GM08714 (cell line): ENCODE measurements around the gene RRAD.
A peak's percentile ranks its signal among the peaks of the same experiment; 100 is the strongest.

Source experiments
- H3K4me3 ChIP-seq: fragments of 200-500 bp; sonication (Bioruptor generic); 2 replicates; pipeline ENCODE4 v1.5.1; 2014; ENCODE audit warnings: mild to moderate bottlenecking, low read length, inconsistent platforms
- ZNF274 ChIP-seq: IDR thresholded peaks from 2 replicates; pipeline ENCODE4 v1.6.1; 2012; ENCODE audit warnings: mild to moderate bottlenecking, low read depth, low read length

Gene RRAD

DNA sequence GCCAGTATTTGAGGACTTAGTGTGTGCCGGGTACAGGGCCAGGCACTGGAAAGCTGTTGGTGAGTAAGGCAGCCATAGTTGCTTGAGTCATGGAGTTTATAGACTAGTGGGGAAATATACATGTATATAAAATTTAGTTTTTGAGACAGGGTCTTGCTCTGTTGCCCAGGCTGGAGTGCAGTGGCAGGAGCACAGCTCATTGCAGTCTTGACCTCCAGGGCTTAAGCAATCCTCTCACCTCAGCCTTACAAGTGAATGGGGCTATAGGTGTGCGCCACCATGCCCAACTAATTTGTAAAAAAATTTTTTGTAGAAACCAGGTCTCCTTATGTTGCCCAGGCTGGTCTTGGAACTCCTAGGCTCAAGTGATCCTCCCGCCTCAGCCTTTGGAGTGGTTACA lies 42.6 kb downstream of the RRAD start:
- TF ChIP-seq ZNF274, result no peak

DNA sequence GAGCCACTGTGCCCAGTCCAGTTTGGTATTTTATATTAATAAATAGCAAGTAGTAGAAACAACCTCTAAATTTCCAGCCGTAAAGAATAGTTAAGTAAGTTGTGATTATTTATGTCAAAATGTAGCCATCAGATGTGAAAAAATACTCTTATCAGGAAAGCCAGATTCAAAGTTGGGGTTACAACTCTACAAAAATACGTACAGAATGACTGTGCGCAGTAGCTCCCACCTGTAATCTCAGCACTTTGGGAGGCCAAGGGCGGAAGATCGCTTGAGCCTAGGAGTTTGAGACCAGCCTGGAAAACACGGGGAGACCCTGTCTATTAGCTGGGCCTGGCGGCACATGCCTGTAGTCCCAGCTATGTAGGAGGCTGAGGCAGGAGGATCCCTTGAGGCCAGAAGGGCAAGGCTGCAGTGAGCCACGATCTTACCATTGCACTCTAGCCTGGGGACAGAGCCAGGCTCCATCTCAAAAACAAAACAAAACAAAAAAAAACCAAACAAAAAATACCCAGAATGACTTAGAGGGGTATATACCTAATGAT lies 43.3 kb downstream of the RRAD start:
- no peak overlapping the region for H3K4me3 ChIP-seq
- no peak for TF ChIP-seq ZNF274

More for the DNA sequence above, 42.6 kb downstream of the RRAD start:
- no peak overlapping the region for H3K4me3 ChIP-seq

GRCh38 chr16:66881560-66881959 lies 43.8 kb downstream of the RRAD start:
- no peak overlapping the region; the same call in 1 of the 2 replicates for H3K4me3 ChIP-seq

DNA sequence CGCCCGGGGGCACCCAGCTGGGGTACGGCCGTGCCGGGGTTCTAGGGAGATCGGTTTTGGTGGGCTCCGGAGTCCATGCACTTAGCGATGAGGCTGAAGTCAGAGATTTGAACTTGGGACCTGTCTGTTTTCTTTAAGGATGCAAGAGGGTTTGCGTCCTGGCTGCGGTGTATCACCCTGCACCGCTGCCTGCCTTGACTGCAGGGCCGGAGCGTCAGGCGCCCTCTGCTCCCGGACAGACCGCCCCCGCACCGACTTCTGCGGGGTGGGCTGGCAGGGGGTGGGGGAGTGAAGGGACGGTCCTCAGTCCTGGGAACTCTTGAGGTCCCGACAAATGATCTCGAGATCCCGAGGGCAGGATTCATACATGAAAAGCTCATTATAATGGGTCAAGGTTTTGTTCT lies 44.3 kb downstream of the RRAD start:
- no peak for TF ChIP-seq ZNF274
- H3K4me3 ChIP-seq, result peak overlapping the region; percentile 84

More at GRCh38 chr16:66881560-66881959, 43.8 kb downstream of the RRAD start:
- no peak for TF ChIP-seq ZNF274

GRCh38 chr16:66880288-66881013 lies 44.9 kb downstream of the RRAD start, which contains the start of gene PDP2:
PDP2 (plus strand) TSS chr16:66880515; CDS start chr16:66884285, 3,770 bp downstream.
- TF ChIP-seq ZNF274, result no peak
- H3K4me3 ChIP-seq, result peak within 1 kb of the TSS; percentile 84

GRCh38 chr16:66878067-66878466 lies 47.3 kb downstream of the RRAD start:
- H3K4me3 ChIP-seq, result no peak overlapping the region
- no peak for TF ChIP-seq ZNF274

GRCh38 chr16:66874079-66874775 lies 51.1 kb downstream of the RRAD start:
- no peak for TF ChIP-seq ZNF274
- no peak overlapping the region for H3K4me3 ChIP-seq

DNA sequence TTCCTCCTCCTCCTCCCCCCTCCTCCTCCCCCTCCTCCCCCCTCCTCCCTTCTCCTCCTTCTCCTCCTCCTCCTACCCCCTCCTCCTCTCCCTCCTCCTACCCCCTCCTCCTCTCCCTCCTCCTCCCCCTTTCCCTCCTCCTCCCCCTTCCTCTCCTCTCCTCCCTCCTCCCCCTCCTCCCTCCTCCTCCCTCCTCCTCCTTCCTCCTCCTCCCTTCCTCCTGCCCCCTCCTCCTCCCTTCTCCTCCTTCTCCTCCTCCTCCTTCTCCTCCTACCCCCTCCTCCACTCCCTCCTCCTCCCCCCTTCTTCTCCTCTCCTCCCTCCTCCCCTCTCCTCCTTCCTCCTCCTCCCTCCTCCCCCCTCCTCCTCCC lies 51.7 kb downstream of the RRAD start:
- H3K4me3 ChIP-seq, result no peak overlapping the region
- TF ChIP-seq ZNF274, result no peak

DNA sequence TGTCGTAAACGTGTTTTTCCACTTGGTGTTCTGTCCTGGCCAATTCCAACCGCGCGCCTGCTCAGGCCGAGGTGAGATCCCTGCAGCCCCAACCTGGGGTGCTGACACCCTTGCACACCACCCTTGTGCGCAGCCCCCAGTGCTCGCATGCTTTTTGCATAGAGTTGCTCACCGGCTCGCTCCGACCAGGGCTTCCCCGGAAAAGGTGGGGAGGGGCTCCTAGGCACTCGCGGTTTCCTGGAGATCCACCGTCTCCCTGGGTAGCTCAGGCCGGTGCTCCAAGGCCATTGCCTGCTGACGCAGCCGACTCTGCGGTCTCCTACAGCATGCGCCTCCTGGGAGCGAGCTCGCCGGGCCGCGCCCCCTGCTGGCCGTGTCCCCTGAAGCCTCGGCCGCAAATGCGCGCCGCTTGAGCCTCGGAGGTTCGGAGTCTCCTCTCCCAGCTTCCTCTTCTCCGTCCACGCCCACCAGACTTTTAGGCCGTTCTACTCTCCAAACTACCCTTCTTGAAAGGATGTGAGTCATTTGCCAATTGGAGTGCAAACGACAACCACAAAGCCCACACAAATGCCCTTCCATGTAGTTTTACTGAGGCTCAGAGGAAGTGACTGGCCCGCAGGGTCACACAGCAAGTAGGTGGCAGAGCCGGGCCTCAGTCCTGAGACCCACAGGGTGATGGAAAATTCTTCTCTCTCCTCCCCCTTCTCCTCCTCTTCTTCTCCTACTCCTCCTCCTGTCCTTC lies 52.2 kb downstream of the RRAD start:
- peak overlapping the region; percentile 35; the same call in 1 of the 2 replicates for H3K4me3 ChIP-seq
- no peak for TF ChIP-seq ZNF274

DNA sequence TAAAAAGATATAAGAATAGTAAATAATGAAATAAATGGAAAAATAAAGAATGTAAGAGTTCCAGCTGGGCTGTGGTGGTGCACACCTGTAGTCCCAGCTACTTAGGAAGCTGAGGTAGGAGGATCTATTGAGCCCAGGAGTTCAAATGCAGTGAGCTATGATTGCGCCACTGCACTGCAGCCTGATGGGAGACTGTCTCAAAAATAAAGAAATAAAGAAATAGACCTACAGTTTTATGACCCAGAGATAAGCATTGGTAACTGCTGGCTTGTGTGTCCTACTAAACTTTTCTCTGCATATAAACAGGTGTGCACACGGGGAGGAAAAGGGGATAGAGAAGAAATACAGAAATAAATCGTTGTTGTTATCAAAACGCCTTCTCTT lies 52.8 kb downstream of the RRAD start:
- peak overlapping the region; percentile 35; the same call in 1 of the 2 replicates for H3K4me3 ChIP-seq
- no peak for TF ChIP-seq ZNF274

GRCh38 chr16:66871840-66872239 lies 53.5 kb downstream of the RRAD start:
- no peak for TF ChIP-seq ZNF274
- H3K4me3 ChIP-seq, result no peak overlapping the region
